Left kidney (tissue), 2 donors: Measurements from ENCODE around the gene EGR4. TPM values are rescaled to one million over a fixed set of nuclear protein-coding genes. Genes with fewer than 3 reads are reported as not detected.
"Not testable (repeated sequence)": the region's sequence is repeated elsewhere in the genome, so short reads cannot be mapped to it uniquely, and the experiment has no call there.

Experiments
- DNase-seq: peaks from one replicate; pipeline ENCODE4 v3.0.0-alpha.2; 2013
- polyA plus RNA-seq: library from polyadenylated mRNA; unstranded; fragments of 120-200 nt; gene quantifications from one replicate; pipeline ENCODE4 v1.2.1, GENCODE V29; 2013; ENCODE audit not compliant: insufficient read length

The EGR4 gene
- polyA plus RNA-seq, 1 donor: not detected

DNA sequence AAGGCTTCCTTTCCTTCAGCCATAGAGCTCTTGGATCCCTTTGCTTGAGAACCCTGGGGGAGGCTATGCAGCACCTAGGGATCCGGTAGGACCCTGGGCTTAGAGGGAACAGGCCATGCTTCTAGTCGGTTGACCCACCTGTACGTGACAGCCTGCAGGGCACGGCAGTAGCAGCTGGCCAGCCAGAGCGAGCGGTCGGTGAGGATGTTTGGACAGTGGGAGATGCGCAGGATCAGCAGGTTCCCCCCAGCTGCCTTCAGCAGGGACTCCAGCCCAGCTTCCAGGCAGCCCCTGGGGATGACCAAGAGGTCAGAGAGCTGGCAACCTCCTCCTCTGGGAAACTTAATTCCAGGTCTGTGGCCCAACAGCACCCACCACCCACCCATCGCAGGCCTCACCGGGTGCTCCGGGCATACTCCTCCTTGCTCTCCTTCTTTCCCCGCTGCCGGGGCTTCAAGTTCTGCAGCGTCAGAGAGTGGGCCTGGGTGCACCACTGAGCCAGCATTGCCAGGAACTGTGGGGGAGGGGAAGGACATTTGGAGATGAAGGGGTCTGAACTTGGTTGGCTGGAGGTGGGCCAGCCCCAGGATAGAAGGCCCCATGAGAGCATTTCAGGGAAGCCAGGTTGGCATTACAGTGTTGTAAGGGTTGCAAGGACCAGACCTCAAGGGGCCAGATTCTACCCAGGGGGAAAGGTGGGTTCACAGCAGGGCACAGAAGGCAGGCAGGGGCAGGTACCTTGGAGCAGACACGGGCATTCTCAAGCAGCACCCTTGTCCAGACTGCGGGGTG, 29.6 kb downstream of the EGR4 start:
- no peak for DNase-seq

- not testable (repeated sequence) for DNase-seq
Measured at GRCh38 chr2:73262691-73263429, 30.5 kb downstream of the EGR4 start.

GRCh38 chr2:73262108-73262651, 31.2 kb downstream of the EGR4 start:
- no peak for DNase-seq

- no peak for DNase-seq
Measured at GRCh38 chr2:73260338-73260984, 32.9 kb downstream of the EGR4 start.

DNA sequence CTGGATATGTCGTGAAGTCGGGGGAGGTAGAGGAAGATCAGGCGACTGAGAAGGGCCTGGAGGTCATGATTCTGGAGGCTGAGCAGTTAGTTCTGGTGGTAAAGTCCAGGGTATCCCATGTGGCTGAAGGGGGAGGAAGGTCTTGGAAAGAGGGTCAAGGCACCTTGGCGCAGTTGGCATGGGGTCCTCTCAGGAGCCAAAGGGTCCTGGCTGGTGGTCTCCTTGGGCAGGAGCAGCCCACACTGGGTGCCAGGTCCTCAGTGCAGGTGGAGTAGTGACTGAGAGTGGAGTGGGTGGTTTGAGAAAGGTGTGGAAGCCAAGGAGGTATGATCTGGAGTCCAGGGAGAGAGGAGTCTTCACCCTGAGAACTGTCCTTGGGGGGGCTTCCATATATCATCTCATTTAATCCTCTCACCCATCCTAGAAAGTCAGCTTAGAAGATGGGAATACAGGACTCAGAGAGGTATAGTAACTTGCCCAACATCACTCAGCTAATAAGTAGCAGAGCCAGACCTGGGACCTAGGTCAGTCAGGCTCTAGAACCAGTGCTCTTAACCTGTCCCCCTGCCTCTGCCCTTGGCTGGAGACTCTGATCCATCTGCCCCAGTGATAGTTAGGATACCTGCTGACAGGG, 33.5 kb downstream of the EGR4 start:
- no peak for DNase-seq

DNA sequence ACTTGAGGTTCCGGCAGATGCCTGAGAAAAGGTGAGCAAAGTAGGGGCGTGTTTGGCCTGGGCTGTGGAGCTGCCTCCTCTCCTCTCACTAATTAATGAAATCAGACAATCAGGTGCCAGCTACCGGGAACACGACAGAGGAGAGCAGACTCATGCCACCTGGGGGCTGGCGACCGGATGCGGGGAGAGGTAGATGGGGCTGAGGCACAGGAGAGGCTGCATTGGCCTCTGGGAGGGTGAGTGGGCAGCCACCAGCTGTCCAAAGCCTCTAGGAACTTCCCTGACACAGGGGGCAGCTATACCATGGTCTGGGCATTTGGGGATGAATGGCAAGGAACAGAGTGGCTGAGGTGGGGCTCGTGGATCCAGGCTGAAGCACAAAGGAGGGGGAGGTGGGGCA, 34.1 kb downstream of the EGR4 start:
- no peak for DNase-seq

GRCh38 chr2:73258913-73259215, 34.5 kb downstream of the EGR4 start:
- no peak for DNase-seq

- no peak for DNase-seq
Measured at GRCh38 chr2:73258186-73258912, 35.0 kb downstream of the EGR4 start.

GRCh38 chr2:73257425-73258125, 35.8 kb downstream of the EGR4 start:
- DNase-seq: no peak

DNA sequence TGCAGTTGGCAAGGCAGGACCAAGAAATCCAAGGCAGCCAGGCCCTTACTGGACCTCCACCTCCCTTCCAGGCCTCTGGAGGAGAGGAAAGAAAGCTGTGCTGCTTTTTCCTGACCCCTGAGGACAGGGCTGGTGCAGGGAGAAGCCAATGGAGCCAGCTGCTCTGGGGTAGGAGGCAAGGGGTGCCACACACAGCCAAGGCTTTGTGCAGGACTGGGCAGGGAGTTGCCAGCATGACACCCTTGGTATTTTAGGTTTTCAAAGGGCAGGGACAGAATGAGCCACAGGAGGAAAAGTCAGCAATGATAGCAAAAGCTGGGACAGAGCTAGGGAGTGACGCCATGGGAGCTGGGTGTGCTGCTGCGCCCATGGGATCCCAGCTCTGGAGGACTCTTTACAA, 36.3 kb downstream of the EGR4 start:
- no peak for DNase-seq

- no peak for DNase-seq
Measured at GRCh38 chr2:73256618-73256922, 36.8 kb downstream of the EGR4 start.

DNA sequence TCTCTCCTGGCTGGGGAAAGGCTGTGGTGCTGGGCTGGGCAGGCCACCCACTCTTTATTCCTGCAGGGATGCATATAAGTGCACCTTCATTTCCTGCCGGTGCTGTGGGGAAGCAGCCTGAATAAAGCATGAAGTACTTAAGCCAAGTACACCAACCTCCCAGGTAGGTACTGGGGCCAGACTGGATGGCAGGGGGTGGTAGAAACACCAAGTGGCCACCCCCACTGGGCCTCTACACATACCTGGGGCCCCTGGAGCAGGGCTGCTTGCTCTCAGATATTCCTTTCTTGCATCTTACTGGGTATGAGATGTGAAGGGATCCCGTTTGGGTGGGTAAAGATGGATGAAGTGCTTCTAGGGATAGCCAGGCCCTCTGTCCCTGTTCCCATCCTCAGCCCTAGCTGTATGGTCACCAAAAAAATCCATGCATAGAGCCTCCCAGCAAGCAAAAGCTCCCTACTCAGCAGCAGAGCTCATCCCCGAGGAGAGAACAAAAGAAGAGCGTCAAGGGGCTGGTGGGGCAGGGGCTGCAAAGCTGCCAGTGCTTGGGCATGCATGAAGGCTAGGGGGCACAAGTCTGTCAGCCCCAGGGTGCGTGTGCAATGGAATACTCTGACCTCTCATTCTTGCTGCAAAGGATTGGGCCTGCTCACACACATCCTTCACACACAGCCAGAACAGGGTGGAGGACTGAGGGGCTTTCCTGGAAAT, 37.3 kb downstream of the EGR4 start:
- no peak for DNase-seq

- DNase-seq: no peak
Measured at GRCh38 chr2:73255007-73255644, 38.2 kb downstream of the EGR4 start.

GRCh38 chr2:73254343-73255006, 38.9 kb downstream of the EGR4 start:
- DNase-seq: no peak

- no peak for DNase-seq
Measured at GRCh38 chr2:73253901-73254300, 39.4 kb downstream of the EGR4 start.

DNA sequence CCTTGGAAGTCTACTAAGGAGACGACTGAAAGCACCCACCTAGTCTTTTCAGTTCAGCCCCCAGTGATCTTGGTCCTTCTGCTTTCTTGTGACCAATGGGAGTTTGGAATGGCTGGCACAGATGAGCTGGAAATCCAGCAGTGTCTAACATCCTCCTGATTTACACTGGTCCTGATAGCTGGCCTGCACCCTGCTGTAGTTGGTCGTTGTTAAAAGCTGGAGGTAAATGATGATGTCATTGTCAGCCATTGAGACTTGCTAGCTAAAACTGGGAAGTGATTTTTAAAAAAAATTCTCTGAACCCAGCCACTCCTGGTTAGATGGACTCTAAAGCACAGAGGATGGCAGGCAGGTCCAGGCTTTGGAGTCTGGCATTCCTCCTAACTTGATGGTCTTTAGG, 39.9 kb downstream of the EGR4 start:
- no peak for DNase-seq

DNA sequence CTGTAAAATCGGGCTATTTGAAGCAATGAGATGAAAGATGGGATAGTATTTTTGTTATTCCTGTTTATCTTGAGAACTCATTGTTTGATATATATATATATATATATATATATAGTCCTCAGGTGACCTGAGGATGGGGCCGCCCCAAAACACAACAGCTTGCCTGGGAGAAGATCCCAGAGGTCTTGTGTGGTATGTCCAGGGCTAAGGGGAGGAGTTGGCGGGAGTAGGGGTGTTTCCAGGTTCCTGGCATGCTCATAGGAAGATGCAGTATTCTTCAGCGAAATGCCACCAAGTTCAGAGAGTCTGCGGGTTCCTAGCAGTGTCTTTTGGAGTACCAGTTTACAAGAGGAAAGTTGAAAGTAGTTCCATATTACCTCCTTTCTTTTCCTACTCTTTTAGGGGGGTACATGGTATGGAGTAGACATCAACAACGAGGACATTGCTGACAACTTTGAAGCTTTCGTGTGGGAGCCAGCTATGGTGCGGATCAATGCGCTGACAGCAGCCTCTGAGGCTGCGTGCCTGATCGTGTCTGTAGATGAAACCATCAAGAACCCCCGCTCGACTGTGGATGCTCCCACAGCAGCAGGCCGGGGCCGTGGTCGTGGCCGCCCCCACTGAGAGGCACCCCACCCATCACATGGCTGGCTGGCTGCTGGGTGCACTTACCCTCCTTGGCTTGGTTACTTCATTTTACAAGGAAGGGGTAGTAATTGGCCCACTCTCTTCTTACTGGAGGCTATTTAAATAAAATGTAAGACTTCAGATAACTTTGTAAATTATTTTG, 40.9 kb downstream of the EGR4 start:
- DNase-seq: no peak
